GF-D8 (cell line): ENCODE measurements around the gene KCND2.

Source experiments
- DNase-seq: peaks from one replicate; lab custom pipeline; 2025; lab: John Stamatoyannopoulos, UW

Gene KCND2

GRCh38 chr7:120703585-120704240 is 430.7 kb downstream of the KCND2 start:
- DNase-seq = no peak

GRCh38 chr7:120709252-120709971 is 436.4 kb downstream of the KCND2 start:
- no peak for DNase-seq

DNA sequence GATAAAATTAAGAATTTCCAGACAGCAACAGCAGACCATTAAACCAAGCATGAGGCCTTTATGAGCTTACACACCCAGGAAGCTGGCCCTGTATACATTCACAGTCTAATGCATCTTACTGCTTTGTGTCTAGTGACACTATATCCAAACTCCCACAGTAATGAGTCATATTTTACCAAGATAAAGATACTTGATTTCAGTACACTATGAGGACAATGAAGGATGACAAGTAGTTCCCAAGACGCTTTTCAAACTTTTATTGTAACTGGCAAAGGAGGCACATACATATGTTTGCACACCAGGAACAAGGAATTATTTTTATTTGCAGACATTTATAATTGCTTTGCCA is 437.0 kb downstream of the KCND2 start:
- no peak for DNase-seq

DNA sequence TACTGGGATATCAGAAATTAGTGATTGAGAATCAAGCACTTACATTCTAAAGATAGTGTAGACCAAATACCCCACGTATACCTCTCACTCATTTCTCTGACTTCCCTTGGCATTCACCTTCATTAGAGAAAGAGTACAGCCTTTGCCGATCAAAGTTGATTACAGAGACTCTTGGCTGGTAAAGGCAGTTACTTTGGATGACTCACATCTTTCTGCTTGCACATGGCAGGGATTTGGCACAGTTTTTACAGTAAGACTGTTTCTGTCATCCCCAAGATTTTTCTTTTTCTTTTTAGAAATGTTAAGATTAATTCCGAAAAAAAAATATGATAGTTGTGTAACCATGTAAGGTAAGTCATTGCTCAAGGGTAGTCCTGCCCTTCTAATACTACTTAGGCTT is 442.0 kb downstream of the KCND2 start:
- no peak for DNase-seq

DNA sequence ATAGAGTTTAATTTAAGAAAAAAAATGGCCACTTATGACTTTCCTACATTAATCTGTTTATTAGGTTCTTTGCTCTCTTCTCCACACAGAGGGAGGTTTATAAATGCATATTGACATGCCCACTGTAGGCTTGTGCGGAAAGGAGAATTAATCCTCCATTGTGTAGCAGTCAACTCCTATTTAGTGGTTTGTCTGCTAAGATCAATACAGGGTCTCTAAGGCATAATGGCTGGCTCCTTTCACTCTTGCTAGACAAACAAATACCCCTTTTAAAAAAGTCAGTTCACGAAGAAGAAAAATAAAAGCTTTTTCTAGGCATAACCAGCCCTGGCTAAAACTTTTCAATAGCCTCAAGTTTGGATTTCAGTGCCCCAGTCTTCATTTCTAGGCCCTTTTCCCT is 443.3 kb downstream of the KCND2 start:
- DNase-seq = no peak

- no peak for DNase-seq
Observed at GRCh38 chr7:120717166-120717565, 444.2 kb downstream of the KCND2 start.

DNA sequence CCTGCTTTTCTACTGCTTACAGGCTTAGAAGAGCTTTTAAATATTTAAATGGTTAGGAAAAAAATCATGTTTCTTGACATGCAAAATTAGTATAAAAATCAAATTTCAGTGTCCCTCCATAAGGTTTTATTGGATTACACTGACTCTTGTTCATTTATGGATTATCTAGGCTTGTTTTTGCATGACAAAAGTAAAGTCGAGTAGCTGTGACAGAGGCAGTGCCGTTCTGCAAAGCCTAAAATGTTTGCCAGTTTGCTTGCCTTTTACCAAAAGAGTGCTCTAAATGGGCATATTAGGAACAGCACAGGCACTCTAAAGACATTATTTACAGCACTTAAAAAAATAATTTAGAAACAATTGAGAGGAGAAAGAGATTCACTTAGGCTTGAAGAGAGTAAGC is 445.4 kb downstream of the KCND2 start:
- DNase-seq = no peak

- no peak for DNase-seq
Observed at GRCh38 chr7:120720317-120720716, 447.3 kb downstream of the KCND2 start.

GRCh38 chr7:120723465-120724385 is 450.8 kb downstream of the KCND2 start:
- no peak for DNase-seq

- no peak for DNase-seq
Observed at GRCh38 chr7:120724448-120724847, 451.5 kb downstream of the KCND2 start.

DNA sequence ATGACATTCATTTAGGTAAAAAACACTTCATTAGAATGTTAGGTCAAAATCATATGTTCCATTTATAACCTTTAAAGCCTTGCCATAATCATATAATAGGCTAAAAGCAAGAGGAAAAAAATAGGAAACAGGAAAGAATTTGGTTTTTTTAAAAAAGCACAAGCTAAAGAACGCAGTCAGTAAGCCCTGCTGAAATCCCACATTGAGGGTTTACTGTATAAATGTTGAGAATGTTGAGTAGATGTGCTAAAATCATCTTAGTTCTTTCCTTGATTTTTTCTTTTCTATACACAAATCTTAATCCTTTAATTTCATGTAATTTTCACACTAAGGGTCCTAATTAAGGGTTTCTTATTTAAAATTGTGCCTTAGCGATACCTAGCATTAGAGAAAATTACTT is 452.0 kb downstream of the KCND2 start:
- no peak for DNase-seq

DNA sequence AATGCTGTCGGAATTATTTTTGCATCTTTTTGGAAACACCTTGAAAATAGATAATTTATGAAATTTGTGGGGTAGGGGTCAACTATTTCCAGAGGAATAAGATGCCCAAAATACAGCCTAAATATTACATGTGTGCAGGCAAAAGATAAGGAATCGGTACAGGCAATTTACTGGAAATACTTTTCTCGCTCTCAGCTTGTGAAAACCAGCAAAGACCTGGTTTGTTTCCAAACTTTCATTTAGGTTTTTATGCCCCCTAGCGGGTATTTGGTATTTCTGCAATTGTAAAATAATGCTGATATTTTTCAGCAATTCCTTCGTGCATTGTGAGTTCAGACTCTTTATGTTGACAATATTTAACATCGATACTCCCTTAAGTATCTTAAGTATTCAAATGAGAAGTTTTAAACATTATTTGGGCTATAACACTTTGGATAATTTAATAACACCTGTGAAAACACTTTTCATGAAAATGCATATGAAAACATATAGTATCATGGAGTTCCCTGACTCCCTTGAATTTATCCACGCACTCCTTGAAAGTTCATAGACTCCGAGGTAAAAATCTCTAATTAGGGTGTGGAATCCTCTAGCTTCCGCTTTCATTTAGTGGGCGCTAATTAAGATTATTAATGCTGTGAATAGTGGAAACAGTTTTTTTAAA is 452.5 kb downstream of the KCND2 start:
- no peak for DNase-seq

DNA sequence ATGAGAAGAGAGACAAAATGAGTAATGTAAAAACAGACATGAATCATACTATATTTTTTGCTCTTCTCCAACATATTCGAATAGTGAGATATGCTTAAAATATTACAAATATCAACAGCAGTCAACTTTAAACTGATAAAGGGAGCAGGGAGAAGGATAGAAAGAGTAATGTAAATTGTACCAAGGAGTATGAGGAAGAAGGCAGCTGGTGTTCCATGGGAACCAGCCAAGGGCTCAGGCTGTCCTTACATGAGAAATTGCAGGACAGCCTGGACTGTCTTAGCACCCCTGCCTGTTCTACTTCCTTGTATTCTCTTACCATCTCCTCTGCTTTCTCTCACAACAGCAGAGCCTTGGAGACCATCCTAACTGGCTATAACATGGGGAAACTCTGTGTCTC is 456.3 kb downstream of the KCND2 start:
- no peak for DNase-seq

DNA sequence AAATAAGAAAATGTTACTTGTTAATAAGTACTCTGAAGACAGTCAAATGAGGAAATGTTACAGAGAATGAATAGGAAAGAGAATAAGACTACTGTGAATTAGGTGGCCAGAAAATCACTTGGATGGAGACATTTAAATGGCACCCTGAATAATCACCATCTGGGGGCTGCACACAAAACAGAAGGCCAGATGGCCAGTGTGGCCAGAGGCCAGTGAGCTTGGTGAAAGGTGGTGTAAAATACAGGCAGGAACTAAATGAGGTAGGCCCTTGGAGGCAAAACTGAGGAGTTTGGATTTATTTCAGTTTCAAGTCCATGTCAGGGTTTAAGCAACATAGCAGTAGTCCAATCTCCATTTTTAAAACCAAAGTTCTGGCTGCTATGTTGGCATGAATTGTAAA is 458.3 kb downstream of the KCND2 start:
- DNase-seq = no peak

- no peak for DNase-seq
Observed at GRCh38 chr7:120732256-120732655, 459.3 kb downstream of the KCND2 start.

DNA sequence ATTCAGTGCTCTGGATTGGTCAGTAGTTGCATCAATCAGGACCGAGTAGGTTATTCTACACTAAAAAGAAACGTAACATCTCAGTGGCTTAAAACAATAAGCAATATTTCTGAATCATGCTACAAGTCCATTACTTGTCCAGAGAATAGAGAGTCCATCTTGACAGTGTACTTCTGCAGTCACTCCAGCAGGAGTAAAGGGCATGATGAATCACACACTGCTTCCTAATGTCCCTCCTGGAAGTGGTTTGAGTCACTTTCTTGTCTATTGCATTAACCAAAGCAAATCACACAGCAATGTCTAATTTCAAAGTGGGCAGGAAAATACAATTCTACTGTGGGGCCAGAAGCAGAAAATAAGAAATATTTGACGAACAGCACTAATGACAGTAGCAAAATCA is 460.2 kb downstream of the KCND2 start:
- DNase-seq = no peak

- no peak for DNase-seq
Observed at GRCh38 chr7:120733835-120734234, 460.9 kb downstream of the KCND2 start.

GRCh38 chr7:120735791-120736190 is 462.8 kb downstream of the KCND2 start:
- DNase-seq = no peak

DNA sequence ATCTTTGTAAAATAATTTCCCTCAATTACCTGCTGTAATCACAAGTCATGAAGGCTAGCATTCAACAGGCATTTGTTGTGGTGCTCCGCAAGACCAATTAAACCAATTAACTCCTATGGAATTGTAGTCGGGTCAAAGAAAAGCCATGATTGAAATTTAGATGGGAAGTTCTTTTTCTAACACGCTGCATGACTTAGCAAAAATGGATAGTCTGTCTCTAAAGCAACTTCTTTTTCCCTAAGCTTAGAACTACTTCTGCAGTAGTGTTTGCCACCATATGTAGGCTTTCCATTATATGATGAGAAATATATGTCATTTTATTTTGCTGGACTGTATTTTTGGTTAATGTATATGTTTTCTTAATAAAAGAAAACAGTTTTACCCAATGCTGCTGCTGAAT is 465.8 kb downstream of the KCND2 start:
- no peak for DNase-seq

DNA sequence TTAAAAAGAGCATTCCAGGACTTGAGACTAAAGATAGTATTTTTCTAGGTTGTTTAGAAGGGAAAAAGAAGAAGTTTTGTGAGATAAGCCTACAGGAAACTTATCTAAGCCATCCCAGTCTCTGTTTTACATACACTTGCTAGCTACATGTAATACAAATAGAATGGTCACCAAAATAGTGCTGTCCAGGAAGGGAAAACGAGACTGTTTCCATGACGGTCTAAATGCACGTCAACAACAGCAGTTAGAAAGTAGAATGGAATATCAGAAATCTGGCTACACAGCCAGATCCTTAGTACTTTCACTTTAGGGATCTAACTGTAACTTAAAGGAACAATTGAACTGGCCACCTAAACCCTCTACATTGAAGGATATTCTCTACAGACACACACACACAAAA is 467.4 kb downstream of the KCND2 start:
- no peak for DNase-seq

GRCh38 chr7:120741371-120742042 is 468.5 kb downstream of the KCND2 start:
- no peak for DNase-seq

GRCh38 chr7:120742372-120742771 is 469.4 kb downstream of the KCND2 start:
- no peak for DNase-seq
